Glutamatergic neuron (in vitro differentiated cells): ENCODE measurements around the gene PSMG1. TPM values are rescaled to one million over a fixed set of nuclear protein-coding genes. Genes with fewer than 3 reads are reported as not detected.
"Not testable (repeated sequence)": the region's sequence is repeated elsewhere in the genome, so short reads cannot be mapped to it uniquely, and the experiment has no call there.

Experiments
- DNase-seq: peaks from one replicate; pipeline ENCODE4 v3.0.0; 2022
- H3K27ac Mint-ChIP-seq: one replicate; pipeline ENCODE4 v1.8.0; 2020; ENCODE audit warnings: mild to moderate bottlenecking, mixed read lengths, inconsistent platforms; ENCODE audit not compliant: unreplicated experiment
- H3K27me3 Mint-ChIP-seq: one replicate; pipeline ENCODE4 v1.8.0; 2020; ENCODE audit warnings: mild to moderate bottlenecking, moderate library complexity, mixed read lengths, inconsistent platforms; ENCODE audit not compliant: unreplicated experiment
- H3K36me3 Mint-ChIP-seq: one replicate; pipeline ENCODE4 v1.8.0; 2020; ENCODE audit warnings: mild to moderate bottlenecking, mixed read lengths, inconsistent platforms; ENCODE audit not compliant: unreplicated experiment
- H3K4me1 Mint-ChIP-seq: one replicate; pipeline ENCODE4 v1.8.0; 2020; ENCODE audit warnings: mild to moderate bottlenecking, low read depth, mixed read lengths, inconsistent platforms; ENCODE audit not compliant: unreplicated experiment
- H3K4me3 Mint-ChIP-seq: one replicate; pipeline ENCODE4 v1.8.0; 2020; ENCODE audit warnings: mild to moderate bottlenecking, mixed read lengths, inconsistent platforms; ENCODE audit not compliant: unreplicated experiment
- H3K9me3 Mint-ChIP-seq: one replicate; pipeline ENCODE4 v1.8.0; 2020; ENCODE audit warnings: mild to moderate bottlenecking, moderate library complexity, mixed read lengths, inconsistent platforms; ENCODE audit not compliant: unreplicated experiment
- CTCF ChIP-seq: fragments of 200-600 bp; sonication (generic); IDR thresholded peaks from one replicate; pipeline ENCODE4 v1.5.0; 2021; ENCODE audit not compliant: partially characterized antibody, unreplicated experiment
- total RNA-seq: library from RNA; stranded (reverse); fragmentation: NEBNext Ultra II Directional; extraction: Animal tissue kit (Norgen Biotek cat#: 25700); gene quantifications from one replicate; pipeline ENCODE4 v1.2.1, GENCODE V29; 2021; ENCODE audit not compliant: unreplicated experiment

The PSMG1 gene
- total RNA-seq, 1 donor from 2014 or later: 28.7 TPM

- peaks cover 16% of the 10 kb centered on the region for H3K4me1 Mint-ChIP-seq
- H3K27ac Mint-ChIP-seq: no peak overlapping the region
- DNase-seq: no peak
- H3K4me3 Mint-ChIP-seq: no peak overlapping the region
- H3K36me3 Mint-ChIP-seq: no peaks in the 10 kb centered on the region
- peaks cover 4% of the 10 kb centered on the region for H3K9me3 Mint-ChIP-seq
- TF ChIP-seq CTCF: no peak
- peaks cover 3% of the 10 kb centered on the region for H3K27me3 Mint-ChIP-seq
These were observed 46.5 kb downstream of the PSMG1 start for GRCh38 chr21:39136711-39137110.

- peaks cover 11% of the 10 kb centered on the region for H3K4me1 Mint-ChIP-seq
- H3K9me3 Mint-ChIP-seq, H3K27ac Mint-ChIP-seq, H3K36me3 Mint-ChIP-seq, H3K4me3 Mint-ChIP-seq, H3K27me3 Mint-ChIP-seq: not testable (repeated sequence)
- DNase-seq: peak; percentile 38
- TF ChIP-seq CTCF: peak; percentile 35
These were observed 47.1 kb downstream of the PSMG1 start for GRCh38 chr21:39136138-39136537.

GRCh38 chr21:39134288-39134810, 48.9 kb downstream of the PSMG1 start:
- TF ChIP-seq CTCF: no peak
- H3K9me3 Mint-ChIP-seq: no peaks in the 10 kb centered on the region
- no peaks in the 10 kb centered on the region for H3K27me3 Mint-ChIP-seq
- no peak overlapping the region for H3K4me3 Mint-ChIP-seq
- no peak overlapping the region for H3K27ac Mint-ChIP-seq
- peaks cover 7% of the 10 kb centered on the region for H3K4me1 Mint-ChIP-seq
- H3K36me3 Mint-ChIP-seq: no peaks in the 10 kb centered on the region
- no peak for DNase-seq

- no peaks in the 10 kb centered on the region for H3K36me3 Mint-ChIP-seq
- H3K27me3 Mint-ChIP-seq: no peaks in the 10 kb centered on the region
- H3K4me1 Mint-ChIP-seq: peaks cover 3% of the 10 kb centered on the region
- no peak overlapping the region for H3K4me3 Mint-ChIP-seq
- no peak for TF ChIP-seq CTCF
- H3K27ac Mint-ChIP-seq: no peak overlapping the region
- DNase-seq: no peak
- H3K9me3 Mint-ChIP-seq: no peaks in the 10 kb centered on the region
These were observed 51.0 kb downstream of the PSMG1 start for GRCh38 chr21:39132248-39132647.

- H3K4me1 Mint-ChIP-seq: no peaks in the 10 kb centered on the region
- TF ChIP-seq CTCF: no peak
- no peak overlapping the region for H3K4me3 Mint-ChIP-seq
- no peak overlapping the region for H3K27ac Mint-ChIP-seq
- no peaks in the 10 kb centered on the region for H3K27me3 Mint-ChIP-seq
- no peaks in the 10 kb centered on the region for H3K36me3 Mint-ChIP-seq
- H3K9me3 Mint-ChIP-seq: no peaks in the 10 kb centered on the region
- DNase-seq: no peak
These were observed 51.5 kb downstream of the PSMG1 start for GRCh38 chr21:39131791-39132190.
